Subcutaneous adipose tissue (tissue), 4 donors: ENCODE results near the gene B3GLCT. TPM values are rescaled to one million over a fixed set of nuclear protein-coding genes. Genes with fewer than 3 reads are reported as not detected.

Experiments used
- CTCF ChIP-seq: fragments of 450-650 bp; IDR thresholded peaks from one replicate; pipeline ENCODE4 v1.5.1; 2016; ENCODE audit warnings: low read depth, mild to moderate bottlenecking, control low read depth, antibody characterized with exemption, moderate library complexity
- total RNA-seq, 4 donors: library from RNA; depleted of rRNA; stranded (reverse); fragments of >200 nt; gene quantifications; one replicate each; pipeline ENCODE4 v1.1.0, GENCODE V29; 2016

The B3GLCT gene
- total RNA-seq, 4 donors from 2014 or later = 4.9 to 15.4 (median 8.5) TPM

GRCh38 chr13:31320946-31321345 is 121.2 kb downstream of the B3GLCT start:
- TF ChIP-seq CTCF = no peak

- no peak for TF ChIP-seq CTCF
These were observed 121.7 kb downstream of the B3GLCT start for GRCh38 chr13:31321457-31321856.

GRCh38 chr13:31322026-31322425 is 122.3 kb downstream of the B3GLCT start:
- no peak for TF ChIP-seq CTCF

- TF ChIP-seq CTCF = no peak
These were observed 123.1 kb downstream of the B3GLCT start for GRCh38 chr13:31322702-31323405.

- TF ChIP-seq CTCF = no peak
These were observed 127.5 kb downstream of the B3GLCT start for GRCh38 chr13:31327182-31327860.

- no peak for TF ChIP-seq CTCF
These were observed 128.9 kb downstream of the B3GLCT start for GRCh38 chr13:31328549-31329235.

GRCh38 chr13:31330236-31330635 is 130.5 kb downstream of the B3GLCT start:
- TF ChIP-seq CTCF = no peak
